Measurements from ENCODE around the gene ADGRD1. TPM values are rescaled to one million over a fixed set of nuclear protein-coding genes. Genes with fewer than 3 reads are reported as not detected.
A peak's percentile ranks its signal among the peaks of the same experiment; 100 is the strongest.
"Not testable (repeated sequence)": the region's sequence is repeated elsewhere in the genome, so short reads cannot be mapped to it uniquely, and the experiment has no call there.

The ADGRD1 gene
- total RNA-seq, 1 donor from 2014 or later, result 99.5 TPM

- intact Hi-C loops (cut with micrococcal nuclease), result no loop called here
- Histone ChIP-seq H3K36me3 (no peaks in the 10 kb centered on the region), H3K9me3 (replicated peaks) (peaks cover 12% of the 10 kb centered on the region), H3K27ac (replicated peaks) (peak overlapping the region; percentile 56), H3K4me3 (peak overlapping the region; percentile 17), H3K4me1 (no peaks in the 10 kb centered on the region), H3K27me3 (ENCODE audit: low read depth) (peaks cover 42% of the 10 kb centered on the region)
- no peak for TF ChIP-seq CTCF (IDR thresholded peaks at IDR 0.05; ENCODE audit: borderline replicate concordance)
- DNase-seq, result no peak
Measured at GRCh38 chr12:130932061-130932930, 21.4 kb upstream of the ADGRD1 start.

DNA sequence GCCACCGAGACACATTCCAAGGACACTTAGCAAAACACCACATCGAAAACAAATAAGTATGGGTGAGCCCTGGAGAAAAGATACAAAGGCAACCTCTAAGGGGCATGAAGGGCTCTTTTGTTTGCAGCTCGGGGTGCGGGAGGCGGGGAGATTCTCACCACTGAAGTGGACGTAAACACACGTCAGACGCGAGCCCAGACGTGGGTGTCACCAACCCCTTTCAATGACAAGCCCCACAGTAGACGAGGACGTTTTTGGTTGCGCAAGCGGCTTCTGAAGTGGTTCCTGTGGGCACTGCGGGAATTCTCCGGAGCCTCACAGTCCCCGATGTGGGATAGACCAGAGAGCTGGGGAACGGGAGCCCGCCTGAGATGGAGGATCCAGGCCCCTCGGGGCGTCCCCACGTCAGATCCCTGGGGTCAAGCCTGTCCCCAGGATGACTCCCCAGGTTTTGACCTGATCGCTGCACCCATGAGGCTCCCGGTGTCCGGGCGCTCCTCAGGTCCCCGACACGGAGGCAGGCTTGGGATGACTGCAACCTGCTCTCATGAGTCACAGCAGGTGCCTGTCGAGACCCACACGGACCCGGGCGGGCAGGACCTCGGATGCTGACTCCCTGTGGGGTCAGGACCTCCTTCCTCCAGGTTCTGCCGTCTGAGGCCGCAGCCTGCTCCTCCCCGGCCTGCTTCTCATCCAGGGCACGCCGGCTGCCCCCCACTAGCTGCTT lies 20.3 kb upstream of the ADGRD1 start:
- DNase-seq, result no peak
- H3K4me1 ChIP-seq, result no peaks in the 10 kb centered on the region
- peak overlapping the region; percentile 56 for H3K27ac ChIP-seq (replicated peaks)
- intact Hi-C loops (cut with micrococcal nuclease), result no loop called here
- H3K9me3 ChIP-seq (replicated peaks), result peaks cover 12% of the 10 kb centered on the region
- peaks cover 42% of the 10 kb centered on the region for H3K27me3 ChIP-seq (ENCODE audit: low read depth)
- no peaks in the 10 kb centered on the region for H3K36me3 ChIP-seq
- no peak for TF ChIP-seq CTCF (IDR thresholded peaks at IDR 0.05; ENCODE audit: borderline replicate concordance)
- H3K4me3 ChIP-seq, result peak overlapping the region; percentile 17

DNA sequence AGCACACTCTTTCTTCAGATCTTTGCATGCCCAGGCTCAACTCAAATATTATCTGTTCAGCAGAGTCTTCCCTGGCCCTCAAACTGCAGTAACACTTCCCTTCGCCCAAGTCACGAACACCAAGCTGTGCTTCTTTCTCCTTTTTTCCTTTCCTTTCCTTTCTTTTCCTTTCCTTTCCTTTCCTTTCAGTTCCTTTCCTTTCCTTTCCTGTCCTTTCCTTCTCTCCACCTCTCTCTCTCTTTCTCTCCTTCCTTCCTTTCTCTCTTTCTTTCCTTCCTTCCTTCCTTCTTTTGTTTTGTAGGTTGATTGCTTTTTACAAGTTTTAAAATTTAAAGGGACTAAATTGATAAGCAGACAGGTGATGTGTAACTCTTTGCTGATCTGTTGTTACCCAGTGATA lies 19.0 kb upstream of the ADGRD1 start:
- no peaks in the 10 kb centered on the region for H3K36me3 ChIP-seq
- no peak for DNase-seq
- H3K4me3 ChIP-seq, result no peak overlapping the region
- TF ChIP-seq CTCF (IDR thresholded peaks at IDR 0.05; ENCODE audit: borderline replicate concordance), result no peak
- no peak overlapping the region for H3K27ac ChIP-seq (replicated peaks)
- H3K4me1 ChIP-seq, result no peaks in the 10 kb centered on the region
- peaks cover 14% of the 10 kb centered on the region for H3K9me3 ChIP-seq (replicated peaks)
- H3K27me3 ChIP-seq (ENCODE audit: low read depth), result peaks cover 30% of the 10 kb centered on the region
- intact Hi-C loops (cut with micrococcal nuclease), result no loop called here

GRCh38 chr12:130936561-130936960 lies 17.1 kb upstream of the ADGRD1 start:
- TF ChIP-seq CTCF (IDR thresholded peaks at IDR 0.05; ENCODE audit: borderline replicate concordance), result no peak
- intact Hi-C loops (cut with micrococcal nuclease), result no loop called here
- no peak overlapping the region for H3K4me3 ChIP-seq
- no peaks in the 10 kb centered on the region for H3K4me1 ChIP-seq
- H3K27me3 ChIP-seq (ENCODE audit: low read depth), result peaks cover 17% of the 10 kb centered on the region
- no peaks in the 10 kb centered on the region for H3K36me3 ChIP-seq
- peaks cover 23% of the 10 kb centered on the region for H3K9me3 ChIP-seq (replicated peaks)
- DNase-seq, result no peak
- no peak overlapping the region for H3K27ac ChIP-seq (replicated peaks)

- Histone ChIP-seq H3K27ac (replicated peaks) (no peak overlapping the region), H3K9me3 (replicated peaks) (peaks cover 23% of the 10 kb centered on the region), H3K36me3 (no peaks in the 10 kb centered on the region), H3K4me3 (no peak overlapping the region), H3K4me1 (no peaks in the 10 kb centered on the region), H3K27me3 (ENCODE audit: low read depth) (peaks cover 17% of the 10 kb centered on the region)
- intact Hi-C loops (cut with micrococcal nuclease), result no loop called here
- no peak for DNase-seq
- no peak for TF ChIP-seq CTCF (IDR thresholded peaks at IDR 0.05; ENCODE audit: borderline replicate concordance)
Measured at GRCh38 chr12:130937063-130937462, 16.6 kb upstream of the ADGRD1 start.

- H3K27ac ChIP-seq (replicated peaks); H3K4me3 ChIP-seq; H3K36me3 ChIP-seq; DNase-seq; intact Hi-C loops (cut with micrococcal nuclease); H3K4me1 ChIP-seq: not testable (repeated sequence)
- peaks cover 23% of the 10 kb centered on the region for H3K9me3 ChIP-seq (replicated peaks)
- H3K27me3 ChIP-seq (ENCODE audit: low read depth), result peaks cover 13% of the 10 kb centered on the region
Measured at GRCh38 chr12:130937546-130937945, 16.2 kb upstream of the ADGRD1 start.

Data from left ventricle myocardium inferior (tissue), 1 donor.